Stimulated activated effector memory CD8-positive, alpha-beta T cell treated with anti-CD3 and anti-CD28 coated beads, Interleukin-12 subunit alpha, Interleukin-12 subunit beta, amount 100 ng/mL, for 72 hours (primary cell): Measurements from ENCODE around the gene CA9.

Source experiments
- ATAC-seq: fragments of 150-1000 bp; cut with Tn5 transposase; 2 replicates; pipeline ENCODE4 v1.10.0; 2021
- DNase-seq, 2 donors: peaks; one replicate each; pipeline ENCODE4 v3.0.0; 2021 to 2022; ENCODE audit warnings: low spot score in 2 of 2
- H3K27ac Mint-ChIP-seq: one replicate; pipeline ENCODE4 v1.8.0; 2022; ENCODE audit warnings: mild to moderate bottlenecking, mixed read lengths
- H3K36me3 Mint-ChIP-seq: one replicate; pipeline ENCODE4 v1.8.0; 2022; ENCODE audit warnings: mild to moderate bottlenecking, mixed read lengths
- H3K4me1 Mint-ChIP-seq: one replicate; pipeline ENCODE4 v1.8.0; 2022; ENCODE audit warnings: mixed read lengths
- H3K4me3 Mint-ChIP-seq: one replicate; pipeline ENCODE4 v1.8.0; 2022; ENCODE audit warnings: mild to moderate bottlenecking, mixed read lengths
- H3K9me3 Mint-ChIP-seq: one replicate; pipeline ENCODE4 v1.8.0; 2022; ENCODE audit warnings: mixed read lengths

Gene CA9

DNA sequence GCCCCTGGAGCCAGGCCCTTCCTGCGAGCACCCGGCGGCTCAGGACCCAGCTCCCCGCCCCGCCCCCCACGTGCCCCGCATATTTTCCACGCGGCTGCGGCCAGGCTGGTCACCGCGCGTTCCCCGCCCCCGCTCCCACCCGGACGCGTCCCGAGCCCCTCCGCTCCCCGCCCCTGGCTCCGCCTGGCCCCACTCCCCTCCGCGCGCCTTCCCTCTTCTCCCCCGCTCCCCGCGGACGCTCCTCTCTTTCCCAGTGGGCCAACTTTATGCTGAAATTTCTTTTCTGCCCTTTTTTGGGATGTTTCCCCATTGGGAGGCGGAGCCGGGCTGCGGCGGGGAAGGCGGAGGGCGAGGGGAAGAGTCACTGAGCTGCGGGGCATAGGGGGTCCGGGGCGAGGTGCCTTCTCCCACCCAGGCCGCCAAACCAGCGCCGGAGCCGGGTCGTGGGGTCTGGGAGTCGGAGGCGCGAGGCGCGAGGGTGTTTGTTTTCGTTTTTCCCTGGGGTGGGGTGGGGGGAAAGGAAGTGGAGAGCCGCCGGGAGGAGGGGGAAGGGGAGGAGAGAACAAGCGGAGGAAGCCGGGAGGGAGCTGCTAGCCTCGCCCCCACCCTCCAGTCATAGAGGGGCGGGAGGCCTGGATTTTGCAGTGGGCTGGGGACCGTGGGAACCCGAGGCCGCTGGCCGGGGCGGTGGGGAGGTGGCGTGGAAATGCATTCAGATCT is 17.0 kb downstream of the CA9 start:
- DNase-seq: peak in 1 of 2 donors; percentile 57
- Mint-ChIP-seq H3K27ac (peak overlapping the region; percentile 86), H3K36me3 (peaks cover 12% of the 10 kb centered on the region), H3K4me1 (peaks cover 37% of the 10 kb centered on the region), H3K4me3 (peak overlapping the region; percentile 78), H3K9me3 (no peaks in the 10 kb centered on the region)
- peak; percentile 22 for ATAC-seq

DNA sequence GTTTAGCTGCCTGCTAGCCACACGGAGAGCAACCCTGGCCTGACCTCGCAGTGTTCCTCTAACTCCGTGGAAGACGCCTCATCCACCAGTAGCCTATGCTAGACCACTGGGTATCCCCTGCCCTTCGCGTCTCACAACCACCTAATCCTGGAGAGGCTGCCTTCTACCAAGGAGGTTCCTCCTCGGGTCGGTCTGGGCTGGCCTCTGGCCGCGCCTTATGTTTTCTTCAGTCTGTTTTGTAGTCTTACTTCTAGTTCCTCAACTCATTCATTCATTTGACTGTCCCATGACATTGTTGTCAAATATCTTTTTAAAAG is 17.6 kb downstream of the CA9 start:
- ATAC-seq: no peak
- H3K36me3 Mint-ChIP-seq: peaks cover 12% of the 10 kb centered on the region
- peak in 1 of 2 donors; percentile 59 for DNase-seq
- peaks cover 39% of the 10 kb centered on the region for H3K4me1 Mint-ChIP-seq
- peak overlapping the region; percentile 86 for H3K27ac Mint-ChIP-seq
- peak overlapping the region; percentile 78 for H3K4me3 Mint-ChIP-seq
- no peaks in the 10 kb centered on the region for H3K9me3 Mint-ChIP-seq

DNA sequence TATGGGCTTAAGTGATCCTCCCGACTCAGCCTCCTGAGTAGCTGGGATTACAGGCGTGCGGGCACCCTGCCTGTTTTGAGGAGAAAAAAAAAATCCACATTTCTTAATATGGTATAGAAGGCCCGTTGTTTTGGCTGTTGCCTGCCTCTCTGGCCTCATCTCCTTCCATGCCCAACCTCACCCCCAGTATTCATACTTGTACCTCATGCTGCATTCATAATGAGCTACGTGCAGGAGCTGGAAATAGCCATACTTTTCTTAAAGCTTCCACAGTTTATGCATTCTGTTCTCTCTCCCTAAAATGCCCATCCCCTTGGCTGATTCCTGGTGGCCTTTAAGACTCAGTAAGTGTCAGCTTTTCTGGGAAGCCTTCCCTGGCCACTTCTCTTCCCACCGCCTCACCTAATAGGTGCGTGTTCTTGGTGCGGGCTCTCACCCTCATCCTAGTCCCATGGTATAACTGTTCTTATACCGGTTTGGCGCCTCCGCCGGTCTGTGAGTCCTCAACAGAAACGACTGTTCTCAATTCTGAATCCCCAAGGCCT is 18.1 kb downstream of the CA9 start:
- Mint-ChIP-seq H3K36me3 (peaks cover 12% of the 10 kb centered on the region), H3K27ac (peak overlapping the region; percentile 86), H3K4me1 (peaks cover 44% of the 10 kb centered on the region), H3K4me3 (peak overlapping the region; percentile 78), H3K9me3 (no peaks in the 10 kb centered on the region)
- ATAC-seq (no peak), DNase-seq (no peak)

DNA sequence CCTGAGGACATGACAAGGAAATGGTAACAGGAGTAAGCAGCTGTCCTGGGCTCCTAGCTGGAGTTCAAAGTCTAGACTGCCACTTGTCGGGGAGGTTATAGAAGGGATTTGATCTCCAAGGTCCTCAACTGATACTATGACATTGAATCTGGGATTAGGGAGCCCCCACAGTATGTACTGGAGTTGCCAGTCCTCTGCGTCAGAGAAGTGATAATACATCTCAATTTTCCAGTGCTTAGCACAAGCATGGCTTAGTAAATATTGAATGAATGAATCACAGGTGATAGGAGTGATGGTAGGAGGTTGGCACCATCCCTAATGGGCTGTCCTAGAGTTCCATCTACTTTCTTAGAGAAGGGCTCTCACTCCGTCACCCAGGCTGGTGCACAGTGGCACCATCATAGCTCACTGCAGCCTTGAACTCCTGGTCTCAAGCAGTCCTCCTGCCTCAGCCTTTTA is 22.2 kb downstream of the CA9 start:
- peaks cover 31% of the 10 kb centered on the region for H3K4me1 Mint-ChIP-seq
- H3K36me3 Mint-ChIP-seq: peaks cover 12% of the 10 kb centered on the region
- no peak for ATAC-seq
- H3K9me3 Mint-ChIP-seq: no peaks in the 10 kb centered on the region
- no peak for DNase-seq
- H3K27ac Mint-ChIP-seq: peak overlapping the region; percentile 76
- H3K4me3 Mint-ChIP-seq: no peak overlapping the region

DNA sequence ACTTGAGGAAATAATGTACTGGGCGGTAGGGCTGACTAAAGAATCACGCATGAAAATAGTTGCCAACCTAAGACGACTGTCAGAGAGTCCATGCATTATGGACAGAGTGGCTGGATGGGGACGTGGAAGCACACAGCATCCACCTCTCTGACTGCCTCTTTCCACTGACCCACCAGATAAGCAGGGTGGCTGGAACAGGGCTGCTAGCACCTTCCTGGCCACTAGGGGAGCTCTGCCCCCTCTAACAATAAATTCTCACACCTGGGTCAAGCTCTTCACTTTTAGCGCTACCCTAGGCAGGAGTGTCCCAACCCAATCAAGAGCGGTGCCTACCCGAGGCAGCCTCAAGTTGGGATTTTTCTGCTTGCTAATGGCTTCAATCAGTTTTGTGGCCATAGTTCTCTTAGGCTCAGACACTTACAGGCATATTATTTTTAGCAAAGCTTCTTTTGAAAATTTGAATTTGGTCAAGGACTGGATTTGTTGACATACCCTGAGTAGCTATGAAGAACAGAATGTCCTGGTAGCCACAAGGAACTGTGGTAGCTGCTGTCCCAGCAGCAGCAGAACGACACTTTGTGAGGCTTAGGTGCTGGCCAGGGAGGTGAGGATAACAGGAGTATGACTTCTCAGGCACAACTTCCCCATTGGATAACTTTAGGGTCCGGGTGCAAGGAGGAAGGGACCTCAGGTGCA is 22.9 kb downstream of the CA9 start:
- ATAC-seq (peak; percentile 87), DNase-seq (peak; percentile 45 to 75)

DNA sequence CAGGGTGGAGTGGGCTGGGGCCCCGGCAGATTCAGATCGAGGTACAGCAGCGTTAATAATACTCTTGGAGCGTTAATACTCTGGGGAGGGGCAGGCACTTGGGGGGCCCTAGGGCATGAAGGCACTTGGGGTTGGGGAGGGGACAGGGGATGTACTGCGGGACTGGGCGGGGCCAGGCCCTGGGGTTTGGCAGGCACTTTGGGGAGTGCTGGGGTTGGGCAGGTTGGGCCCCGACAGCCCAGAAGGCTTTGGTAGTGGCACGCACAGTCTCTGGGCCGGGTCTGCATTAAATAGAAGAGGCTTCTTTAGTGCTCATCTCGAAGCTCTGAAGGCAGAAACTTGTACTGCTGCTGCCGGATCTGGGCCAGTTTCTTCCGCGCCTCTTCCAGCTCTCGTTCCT is 23.8 kb downstream of the CA9 start:
- Mint-ChIP-seq H3K4me3 (no peak overlapping the region), H3K36me3 (peaks cover 4% of the 10 kb centered on the region), H3K4me1 (peaks cover 18% of the 10 kb centered on the region), H3K9me3 (no peaks in the 10 kb centered on the region), H3K27ac (peak overlapping the region; percentile 76)
- ATAC-seq (peak; percentile 5), DNase-seq (no peak)

More for the DNA sequence above, 22.9 kb downstream of the CA9 start:
- Mint-ChIP-seq H3K9me3 (no peaks in the 10 kb centered on the region), H3K36me3 (peaks cover 10% of the 10 kb centered on the region), H3K4me1 (peaks cover 24% of the 10 kb centered on the region), H3K4me3 (no peak overlapping the region), H3K27ac (peak overlapping the region; percentile 76)

DNA sequence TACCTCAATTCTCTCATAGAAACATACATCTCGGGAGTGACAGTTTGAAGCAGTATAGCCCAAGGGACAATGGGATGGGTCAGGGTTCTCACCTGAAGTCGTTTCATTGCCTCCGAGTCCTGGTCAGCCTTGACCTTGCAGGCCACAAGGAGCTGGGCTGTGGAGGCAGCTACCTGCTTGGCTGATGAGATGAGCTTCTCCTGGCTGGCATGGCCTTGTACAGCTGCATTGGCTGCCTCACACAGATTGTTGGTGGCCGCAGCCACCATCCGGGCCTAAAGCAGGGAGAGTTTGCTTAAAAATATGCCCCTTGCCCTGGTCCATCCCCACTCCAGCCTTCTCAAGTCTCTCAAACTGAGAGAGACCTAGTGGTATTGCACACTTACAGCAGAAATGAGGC is 24.5 kb downstream of the CA9 start:
- Mint-ChIP-seq H3K4me1 (peaks cover 23% of the 10 kb centered on the region), H3K9me3 (no peaks in the 10 kb centered on the region), H3K27ac (peak overlapping the region; percentile 76), H3K36me3 (peaks cover 3% of the 10 kb centered on the region), H3K4me3 (no peak overlapping the region)
- DNase-seq: no peak
- no peak for ATAC-seq

DNA sequence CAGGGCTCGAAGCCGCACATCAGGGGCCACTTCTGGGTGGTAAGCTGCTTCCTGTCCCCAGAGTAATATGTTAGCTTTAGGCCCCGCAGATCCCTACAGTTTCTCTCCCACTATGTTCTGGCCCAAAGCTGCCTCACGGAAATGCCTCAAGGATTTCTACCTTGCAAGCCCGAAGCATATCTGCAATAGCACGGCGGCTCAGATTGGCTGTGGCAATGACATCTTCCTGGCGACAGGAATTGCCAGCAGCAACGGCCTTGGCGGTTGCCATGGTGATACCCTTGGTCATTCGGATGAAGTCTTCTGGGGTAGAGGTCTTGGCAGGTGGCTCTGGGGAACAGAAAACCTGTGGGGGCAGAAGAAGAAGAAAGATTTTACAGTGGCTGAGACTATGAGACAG is 26.3 kb downstream of the CA9 start:
- no peaks in the 10 kb centered on the region for H3K36me3 Mint-ChIP-seq
- H3K27ac Mint-ChIP-seq: no peak overlapping the region
- H3K4me3 Mint-ChIP-seq: no peak overlapping the region
- peaks cover 23% of the 10 kb centered on the region for H3K4me1 Mint-ChIP-seq
- no peak for DNase-seq
- H3K9me3 Mint-ChIP-seq: no peaks in the 10 kb centered on the region
- ATAC-seq: no peak

DNA sequence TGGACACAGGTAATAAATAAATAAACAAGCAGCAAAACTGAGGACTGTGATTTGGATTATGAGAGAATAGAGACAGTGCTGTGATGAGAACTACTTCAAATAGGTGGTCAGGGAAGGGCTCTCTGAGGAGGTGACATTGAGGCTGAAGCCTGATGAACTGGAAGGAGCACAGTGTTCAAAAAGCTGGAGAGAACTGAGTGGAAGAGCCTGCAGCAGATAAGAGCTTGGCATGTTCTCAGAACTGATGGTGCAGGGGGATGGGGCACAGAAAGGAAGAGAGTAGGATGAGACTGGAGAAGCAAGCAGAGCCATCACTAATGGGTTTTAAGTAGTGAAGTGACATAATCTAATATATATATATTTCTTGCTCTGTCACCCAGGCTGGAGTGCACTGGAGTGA is 27.2 kb downstream of the CA9 start:
- no peak for ATAC-seq
- DNase-seq: no peak
- H3K4me1 Mint-ChIP-seq: peaks cover 23% of the 10 kb centered on the region
- H3K9me3 Mint-ChIP-seq: no peaks in the 10 kb centered on the region
- H3K27ac Mint-ChIP-seq: no peak overlapping the region
- no peak overlapping the region for H3K4me3 Mint-ChIP-seq
- no peaks in the 10 kb centered on the region for H3K36me3 Mint-ChIP-seq

DNA sequence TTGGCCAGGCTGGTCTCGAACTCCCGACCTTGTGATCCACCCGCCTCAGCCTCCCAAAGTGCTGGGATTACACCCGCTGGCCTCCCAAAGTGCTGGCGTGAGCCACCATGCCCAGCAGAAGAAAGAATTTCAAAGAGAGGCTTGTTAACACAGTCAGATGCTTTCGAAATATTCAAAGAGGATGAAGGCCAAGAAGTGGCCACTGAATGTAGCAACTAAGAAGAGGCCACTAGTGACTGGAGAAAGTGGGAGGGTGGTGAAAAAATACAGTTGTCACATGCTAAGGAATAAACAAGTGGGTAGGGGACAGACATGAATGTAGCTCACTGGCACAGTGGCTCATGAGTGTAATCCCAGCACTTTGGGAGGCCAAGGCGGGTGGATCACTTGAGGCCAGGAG is 29.0 kb downstream of the CA9 start:
- DNase-seq: no peak
- Mint-ChIP-seq H3K4me3 (no peak overlapping the region), H3K36me3 (no peaks in the 10 kb centered on the region), H3K4me1 (peaks cover 20% of the 10 kb centered on the region), H3K27ac (peak overlapping the region; percentile 76), H3K9me3 (no peaks in the 10 kb centered on the region)
- ATAC-seq: no peak

DNA sequence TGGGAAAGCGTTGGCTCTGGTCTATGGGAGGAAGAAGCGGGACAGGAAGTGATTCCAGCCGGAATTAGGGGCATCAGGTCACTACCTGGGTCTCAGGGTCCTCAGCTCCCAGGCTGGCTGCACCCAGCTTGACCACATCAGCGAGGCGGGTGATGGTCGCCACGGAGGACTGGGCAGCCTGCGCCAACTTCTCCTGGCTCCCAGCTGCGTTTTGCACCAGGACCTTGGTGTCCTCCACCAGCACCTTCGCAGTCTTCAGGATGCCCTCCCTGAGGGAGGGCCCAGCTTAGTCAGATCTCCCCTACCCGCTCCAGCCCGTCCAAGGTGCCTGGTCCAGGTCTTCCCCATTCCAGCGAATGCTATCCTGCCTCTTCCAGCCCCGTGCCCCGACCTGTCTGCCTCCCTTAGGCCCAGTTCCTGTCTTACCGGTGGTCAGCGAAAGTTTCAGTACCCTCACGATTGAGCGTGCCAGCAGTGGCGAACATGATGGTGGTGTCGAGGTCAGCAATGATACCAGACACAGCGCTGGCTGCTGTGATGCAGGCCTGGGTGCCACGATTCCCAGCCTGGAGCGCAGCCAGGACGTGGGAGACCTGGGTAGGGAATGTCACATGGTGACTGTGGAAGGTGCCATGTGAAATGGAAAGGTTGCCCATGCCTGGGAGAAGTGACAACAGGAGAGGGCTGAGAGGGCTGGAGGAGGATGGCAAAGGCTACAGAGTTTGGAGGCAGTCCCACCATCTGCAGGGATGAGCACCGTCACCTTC is 30.4 kb downstream of the CA9 start:
- H3K27ac Mint-ChIP-seq: peak overlapping the region; percentile 67
- no peak overlapping the region for H3K4me3 Mint-ChIP-seq
- no peaks in the 10 kb centered on the region for H3K9me3 Mint-ChIP-seq
- no peaks in the 10 kb centered on the region for H3K36me3 Mint-ChIP-seq
- H3K4me1 Mint-ChIP-seq: peaks cover 18% of the 10 kb centered on the region
- DNase-seq: no peak
- ATAC-seq: no peak

DNA sequence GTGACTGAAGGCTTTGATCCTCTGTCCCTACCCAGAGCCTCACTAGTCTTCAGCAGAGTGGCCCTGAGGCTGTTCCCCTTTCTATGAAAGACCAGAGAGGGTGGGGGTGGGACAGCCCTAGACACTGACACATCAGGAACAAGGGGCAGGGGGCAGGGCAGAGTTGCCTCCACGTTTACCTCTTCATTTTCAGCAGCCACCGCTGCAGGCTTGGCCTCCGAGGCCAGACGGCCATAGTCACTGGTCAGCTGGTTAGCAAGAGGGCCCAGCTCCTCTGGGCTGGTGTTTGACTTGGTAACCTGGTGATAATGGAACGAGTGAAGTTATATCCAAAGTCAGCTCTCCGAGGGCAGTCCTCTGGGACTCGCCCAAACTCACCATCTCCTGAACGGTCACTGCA is 31.6 kb downstream of the CA9 start:
- Mint-ChIP-seq H3K36me3 (no peaks in the 10 kb centered on the region), H3K4me3 (no peak overlapping the region)

DNA sequence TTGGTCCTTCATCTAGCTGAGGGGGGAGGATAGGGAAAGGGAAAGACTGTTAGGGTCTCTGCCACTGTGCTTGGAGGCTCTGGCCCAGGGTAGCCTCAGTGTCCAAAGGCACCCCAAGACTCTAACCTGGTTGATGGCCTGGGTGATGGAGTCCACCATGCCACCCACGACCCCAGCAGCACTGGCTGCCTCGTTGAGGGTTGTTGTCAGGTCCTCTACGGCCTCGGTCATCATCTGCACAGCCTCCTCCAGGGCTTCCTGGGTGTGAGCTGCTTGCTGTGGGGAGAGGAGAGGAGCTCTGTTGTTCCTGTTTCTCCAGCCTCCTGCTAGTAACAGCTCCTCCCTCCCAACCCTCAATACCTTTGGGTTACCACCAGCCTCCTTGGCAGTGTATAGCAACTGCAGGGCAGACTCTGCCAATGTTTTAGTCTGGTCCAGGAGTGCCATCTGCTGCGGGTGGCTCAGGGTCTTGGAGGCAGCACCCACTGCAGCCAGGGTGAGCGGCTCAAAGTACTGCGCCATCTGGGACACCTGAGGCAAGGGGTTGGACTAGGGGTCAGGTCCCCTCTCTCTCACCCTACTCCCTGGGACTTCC is 32.2 kb downstream of the CA9 start:
- Mint-ChIP-seq H3K27ac (peak overlapping the region; percentile 89), H3K4me3 (no peak overlapping the region), H3K9me3 (no peaks in the 10 kb centered on the region), H3K36me3 (no peaks in the 10 kb centered on the region), H3K4me1 (peaks cover 18% of the 10 kb centered on the region)
- no peak for ATAC-seq
- no peak for DNase-seq

More for the DNA sequence above, 31.6 kb downstream of the CA9 start:
- Mint-ChIP-seq H3K9me3 (no peaks in the 10 kb centered on the region), H3K27ac (peak overlapping the region; percentile 89), H3K4me1 (peaks cover 18% of the 10 kb centered on the region)
- no peak for DNase-seq
- no peak for ATAC-seq

DNA sequence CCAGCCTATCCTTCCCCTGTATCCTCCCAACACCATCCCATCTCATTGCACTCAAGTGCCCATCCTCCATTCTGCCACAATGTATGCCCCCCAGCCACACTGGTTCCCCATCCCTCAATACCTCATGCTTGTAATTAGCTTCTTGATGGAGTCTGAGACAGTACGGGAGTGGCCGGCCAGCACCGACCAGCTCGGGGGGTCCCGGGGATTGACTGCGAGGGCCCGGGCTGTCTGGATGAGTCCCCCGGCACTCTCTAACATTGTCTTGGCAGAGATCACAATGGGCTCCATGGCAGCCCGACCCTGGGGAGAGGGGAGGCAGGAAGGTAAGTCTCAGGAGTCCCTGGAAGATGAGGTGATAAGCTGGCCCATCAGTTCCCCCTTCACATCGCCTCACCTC is 33.2 kb downstream of the CA9 start:
- H3K27ac Mint-ChIP-seq: peak overlapping the region; percentile 89
- DNase-seq (no peak), ATAC-seq (no peak)
- no peak overlapping the region for H3K4me3 Mint-ChIP-seq
- H3K36me3 Mint-ChIP-seq: no peaks in the 10 kb centered on the region
- H3K4me1 Mint-ChIP-seq: peaks cover 24% of the 10 kb centered on the region
- H3K9me3 Mint-ChIP-seq: no peaks in the 10 kb centered on the region

DNA sequence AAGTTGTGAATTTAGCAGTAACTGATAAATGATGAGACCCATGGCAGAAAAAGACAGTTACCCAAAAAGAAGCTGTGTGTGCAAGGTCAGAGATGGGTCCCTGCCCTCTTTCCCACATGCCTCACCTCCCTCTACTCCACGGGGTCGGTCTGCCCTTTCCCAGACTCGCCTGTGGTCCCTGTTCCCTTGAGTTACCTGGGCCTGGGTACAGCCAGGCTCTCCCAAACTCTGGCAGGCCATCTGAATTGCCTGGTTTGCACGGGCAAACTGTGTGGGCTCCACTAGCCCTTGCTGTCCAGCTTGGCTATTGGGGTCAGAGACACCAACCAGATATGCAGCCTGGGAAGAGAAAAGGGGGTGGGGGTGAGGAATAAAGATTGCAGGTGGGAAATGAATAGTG is 34.4 kb downstream of the CA9 start:
- H3K27ac Mint-ChIP-seq: no peak overlapping the region
- ATAC-seq: no peak

More for the DNA sequence above, 34.4 kb downstream of the CA9 start:
- Mint-ChIP-seq H3K9me3 (no peaks in the 10 kb centered on the region), H3K4me1 (peaks cover 22% of the 10 kb centered on the region), H3K4me3 (no peak overlapping the region), H3K36me3 (no peaks in the 10 kb centered on the region)
- DNase-seq: no peak
